Gastrocnemius medialis (tissue), 4 donors: ENCODE data around the gene RAPGEF1.

Source experiments
- CTCF ChIP-seq, 5 experiments: fragments of 450-650 bp in 3 of 5; fragments of 200-600 bp in 2 of 5; sonication (generic) in 2 of 5; IDR thresholded peaks in 4 of 5; conservative IDR thresholded peaks in 1 of 5; 1 replicate in 4 of 5; 2 replicates in 1 of 5; pipeline ENCODE4 v1.5.1; 2016 to 2019; ENCODE audit warnings: antibody characterized with exemption in 5 of 5, mild to moderate bottlenecking in 3 of 5, moderate library complexity in 3 of 5
- POLR2A ChIP-seq, 2 donors: fragments of 450-650 bp; IDR thresholded peaks; one replicate each; pipeline ENCODE4 v1.6.1; 2017; ENCODE audit warnings: antibody characterized with exemption in 2 of 2, mild to moderate bottlenecking in 2 of 2, moderate library complexity in 2 of 2

- TF ChIP-seq CTCF (IDR thresholded peaks at IDR 0.05 in 4 of 5, conservative IDR thresholded peaks at IDR 0.05 in 1 of 5), result no peak
- TF ChIP-seq POLR2A (IDR thresholded peaks at IDR 0.05), result no peak
Measured at GRCh38 chr9:131629825-131630204, 110.1 kb downstream of the RAPGEF1 start.
